Body of pancreas (tissue), 4 donors: ENCODE measurements around the gene SNRPN.

Source experiments
- CTCF ChIP-seq, 7 experiments: fragments of 450-650 bp in 4 of 7; fragments of 200-600 bp in 3 of 7; sonication (generic) in 3 of 7; IDR thresholded peaks; one replicate each; pipeline ENCODE4 v1.5.1; 2016 to 2019; ENCODE audit warnings: antibody characterized with exemption in 7 of 7
- POLR2A ChIP-seq, 3 donors: fragments of 450-650 bp; IDR thresholded peaks; one replicate each; pipeline ENCODE4 v1.6.1; 2016; ENCODE audit warnings: antibody characterized with exemption in 3 of 3, mild to moderate bottlenecking in 2 of 3

DNA sequence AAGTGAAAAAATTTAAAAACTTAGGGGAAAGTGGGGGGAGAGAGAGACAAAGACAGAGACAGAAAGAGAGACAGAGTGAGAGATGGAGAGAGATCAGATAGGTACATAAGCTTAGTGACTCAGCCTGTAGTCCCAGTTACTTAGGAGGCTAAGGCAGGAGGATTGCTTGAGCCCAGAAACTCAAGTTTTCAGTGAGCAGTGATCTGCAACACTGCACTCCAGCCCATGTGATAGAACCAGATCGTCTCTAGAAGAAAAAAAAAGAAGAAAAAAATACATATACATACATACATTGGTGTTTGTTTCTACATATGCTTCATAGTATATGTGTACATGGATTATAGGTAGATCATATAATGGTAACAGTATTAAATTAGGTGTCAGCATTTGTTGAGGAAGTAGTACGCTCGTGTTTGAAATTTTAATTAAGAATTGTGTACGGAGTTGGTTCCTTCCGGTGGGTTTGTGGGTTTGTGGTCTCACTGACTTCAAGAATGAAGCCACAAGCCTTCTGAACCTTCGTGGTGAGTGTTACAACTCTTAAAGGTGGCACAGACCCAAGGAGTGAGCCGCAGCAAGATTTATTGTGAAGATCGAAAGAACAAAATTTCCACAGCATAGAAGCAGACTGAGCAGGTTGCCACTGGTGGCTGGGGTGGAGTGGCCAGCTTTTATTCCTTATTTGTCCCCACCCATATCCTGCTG is 38.3 kb upstream of the SNRPN start:
- TF ChIP-seq POLR2A (IDR thresholded peaks at IDR 0.05) (no peak), CTCF (IDR thresholded peaks at IDR 0.05) (no peak)
